HCT116 (cell line): Measurements from ENCODE around the gene CTNNA1. TPM values are rescaled to one million over a fixed set of nuclear protein-coding genes. Genes with fewer than 3 reads are reported as not detected.

Experiments
- ATAC-seq: fragments of 200-7000 bp; cut with Tn5 transposase; 2 replicates; pipeline ENCODE4 v1.9.1; 2020; ENCODE audit warnings: mild to moderate bottlenecking, moderate library complexity
- BruUV-seq: library from RNA; stranded (reverse); fragments of 400-500 nt; replicated peaks from 2 replicates; lab custom pipeline; 2021; lab: Mats Ljungman, UMichigan
- CTCF ChIA-PET: fragments of 300-600 bp; sonication (Branson Sonifier 250); formaldehyde crosslinking; loops from one replicate; lab custom pipeline; 2021; ENCODE audit warnings: antibody characterized with exemption; lab: Charles Lee
- POLR2A ChIA-PET: fragments of 300-600, 350-600 bp; sonication (Branson Sonifier 250); formaldehyde crosslinking; loops from one replicate; lab custom pipeline; 2021; ENCODE audit warnings: antibody characterized with exemption; lab: Charles Lee
- RAD21 ChIA-PET, 2 experiments: fragments of 300-600 bp; sonication (Branson Sonifier 250); formaldehyde crosslinking; loops; one replicate each; lab custom pipeline; 2023; ENCODE audit warnings: low total read pairs in 2 of 2; ENCODE audit not compliant: uncharacterized antibody in 2 of 2, unreplicated experiment in 2 of 2, low non-redundant PET in 1 of 2; lab: Charles Lee
- DNase-seq: peaks from one replicate; pipeline ENCODE4 v3.0.0-alpha.2; 2010; ENCODE audit warnings: low read depth, low spot score
- H2AFZ ChIP-seq: fragments of 200-600 bp; shearing (Covaris generic), sonication (generic); 2 replicates; pipeline ENCODE4 v1.6.1; 2017; ENCODE audit warnings: low read depth, mixed run types, mixed read lengths, antibody characterized with exemption, low read length; ENCODE audit not compliant: poor library complexity, severe bottlenecking
- H3K27ac ChIP-seq: 2 replicates; pipeline ENCODE4 v1.5.1; 2012; ENCODE audit warnings: low read depth, low read length
- H3K27me3 ChIP-seq: fragments of 200-600 bp; sonication (generic); 2 replicates; pipeline ENCODE4 v1.6.1; 2016; ENCODE audit warnings: mixed run types, low read length, mixed read lengths; ENCODE audit not compliant: insufficient read depth
- H3K36me3 ChIP-seq, 2 experiments: fragments of 200-500 bp in 1 of 2; fragments of 200-600 bp in 1 of 2; sonication (Bioruptor generic) in 1 of 2; sonication (generic) in 1 of 2; 2 replicates each; pipeline versions ENCODE4 v1.5.1 to v1.6.1; 2014 to 2016; ENCODE audit warnings: low read length in 2 of 2, inconsistent platforms in 1 of 2, mixed read lengths in 1 of 2, mixed run types in 1 of 2; ENCODE audit not compliant: insufficient read depth in 2 of 2, control insufficient read depth in 1 of 2
- H3K4me1 ChIP-seq, 2 experiments: fragments of 200-600 bp in 1 of 2; sonication (generic) in 1 of 2; 2 replicates each; pipeline versions ENCODE4 v1.5.1 to v1.6.1; 2012 to 2017; ENCODE audit warnings: low read length in 2 of 2, inconsistent platforms in 1 of 2, mild to moderate bottlenecking in 1 of 2, mixed read lengths in 1 of 2, mixed run types in 1 of 2, moderate library complexity in 1 of 2; ENCODE audit not compliant: insufficient read depth in 2 of 2, control insufficient read depth in 1 of 2
- H3K4me2 ChIP-seq: fragments of 200-600 bp; sonication (generic); 2 replicates; pipeline ENCODE4 v1.6.1; 2017; ENCODE audit warnings: mixed run types, low read length, mixed read lengths
- H3K4me3 ChIP-seq, 2 experiments: fragments of 200-600 bp in 1 of 2; sonication (generic) in 1 of 2; replicated peaks in 1 of 2; 2 replicates each; pipeline ENCODE4 v1.5.1; 2011 to 2016; ENCODE audit warnings: low read length in 2 of 2, control low read depth in 1 of 2, low read depth in 1 of 2, mild to moderate bottlenecking in 1 of 2, mixed read lengths in 1 of 2, mixed run types in 1 of 2
- H3K79me2 ChIP-seq: fragments of 200-600 bp; sonication (generic); 2 replicates; pipeline ENCODE4 v1.6.1; 2017; ENCODE audit warnings: mild to moderate bottlenecking, mixed run types, low read length, moderate library complexity, mixed read lengths; ENCODE audit not compliant: insufficient read depth
- H3K9ac ChIP-seq: fragments of 200-600 bp; sonication (generic); 2 replicates; pipeline ENCODE4 v1.6.1; 2016; ENCODE audit warnings: low read length, mixed read lengths
- H3K9me2 ChIP-seq: fragments of 200-600 bp; sonication (generic), shearing (Covaris generic); 2 replicates; pipeline ENCODE4 v1.6.1; 2017; ENCODE audit warnings: mixed run types, mild to moderate bottlenecking, moderate library complexity; ENCODE audit not compliant: insufficient read depth
- H3K9me3 ChIP-seq, 2 experiments: fragments of 200-500 bp in 1 of 2; fragments of 200-600 bp in 1 of 2; sonication (Bioruptor generic) in 1 of 2; sonication (generic) in 1 of 2; 2 replicates each; pipeline ENCODE4 v1.6.1; 2014 to 2017; ENCODE audit warnings: low read length in 2 of 2, mixed read lengths in 2 of 2, inconsistent platforms in 1 of 2, low read depth in 1 of 2, mild to moderate bottlenecking in 1 of 2, mixed run types in 1 of 2, moderate library complexity in 1 of 2; ENCODE audit not compliant: control insufficient read depth in 1 of 2, insufficient read depth in 1 of 2
- H4K20me1 ChIP-seq: fragments of 200-600 bp; sonication (generic), shearing (Covaris generic); 2 replicates; pipeline ENCODE4 v1.6.1; 2017; ENCODE audit warnings: mixed run types, mild to moderate bottlenecking, moderate library complexity; ENCODE audit not compliant: insufficient read depth
- ATF3 ChIP-seq: IDR thresholded peaks from 2 replicates; pipeline ENCODE4 v1.6.1; 2012
- CBX3 ChIP-seq: IDR thresholded peaks from 2 replicates; pipeline ENCODE4 v1.6.1; 2012; ENCODE audit warnings: low read depth
- CEBPB ChIP-seq: IDR thresholded peaks from 2 replicates; pipeline ENCODE4 v1.6.1; 2012; ENCODE audit warnings: low read depth
- POLR2AphosphoS5 ChIP-seq: IDR thresholded peaks from 2 replicates; pipeline ENCODE4 v1.6.1; 2011; ENCODE audit warnings: mild to moderate bottlenecking, low read depth, low read length, moderate library complexity
- RAD21 ChIP-seq: IDR thresholded peaks from 2 replicates; pipeline ENCODE4 v1.6.1; 2012; ENCODE audit warnings: low read depth, mild to moderate bottlenecking
- REST ChIP-seq: IDR thresholded peaks from 2 replicates; pipeline ENCODE4 v1.6.1; 2012; ENCODE audit warnings: low read depth
- ZBTB33 ChIP-seq: IDR thresholded peaks from 2 replicates; pipeline ENCODE4 v1.6.1; 2011; ENCODE audit warnings: mild to moderate bottlenecking, low read length, moderate library complexity; ENCODE audit not compliant: insufficient replicate concordance; ENCODE audit errors: extremely low read depth
- ZNF274 ChIP-seq: fragments of 200-500 bp; sonication (Bioruptor generic); IDR thresholded peaks from 2 replicates; pipeline ENCODE4 v1.6.1; 2014; ENCODE audit warnings: mild to moderate bottlenecking, low read depth, low read length, inconsistent platforms
- intact Hi-C: fragments of 100-400 bp; cut with micrococcal nuclease; formaldehyde crosslinking; loops from 2 replicates; pipeline ENCODE4 v1.10.0; 2022
- total RNA-seq: library from RNA; stranded (reverse); gene quantifications from one replicate; pipeline ENCODE4 v1.2.1, GENCODE V29; 2021; ENCODE audit not compliant: unreplicated experiment

The CTNNA1 gene
- total RNA-seq, 1 experiment from 2014 or later = 313 TPM

GRCh38 chr5:138807182-138807581, 54.0 kb downstream of the CTNNA1 start:
- H3K27ac ChIP-seq = no peak overlapping the region
- H3K9ac ChIP-seq = no peak overlapping the region
- TF ChIP-seq REST (no peak), CEBPB (no peak), CBX3 (no peak)
- peaks cover 78% of the 10 kb centered on the region for H3K79me2 ChIP-seq
- intact Hi-C loops = no loop called here
- no peak for ATAC-seq
- H3K27me3 ChIP-seq = no peaks in the 10 kb centered on the region
- H3K4me2 ChIP-seq = no peak overlapping the region
- POLR2A ChIA-PET = no interaction called here
- RAD21 ChIA-PET = no interaction called here
- BruUV-seq = no TSS peak
- no peak overlapping the region for H3K4me3 ChIP-seq
- H3K36me3 ChIP-seq = peaks cover 4 to 5% of the 10 kb centered on the region in 2 experiments; a peak in 1 of 4 replicates
- no peak for DNase-seq
- no peak overlapping the region for H2AFZ ChIP-seq
- CTCF ChIA-PET = interaction anchor here (3.7 kb wide), 1 partner anchor 18 kb away, joined by 23 read pairs; no protein-coding TSS in a partner anchor
- no peaks in the 10 kb centered on the region for H3K4me1 ChIP-seq
- no peaks in the 10 kb centered on the region for H3K9me3 ChIP-seq
- H4K20me1 ChIP-seq = no peaks in the 10 kb centered on the region
- H3K9me2 ChIP-seq = no peaks in the 10 kb centered on the region

GRCh38 chr5:138809391-138809790, 56.2 kb downstream of the CTNNA1 start:
- Histone ChIP-seq H2AFZ (no peak overlapping the region), H3K27ac (no peak overlapping the region), H3K9me2 (no peaks in the 10 kb centered on the region), H4K20me1 (no peaks in the 10 kb centered on the region), H3K9me3 (no peaks in the 10 kb centered on the region), H3K4me3 (no peak overlapping the region), H3K4me2 (no peak overlapping the region), H3K36me3 (peaks cover 8 to 12% of the 10 kb centered on the region in 2 experiments; a peak in 1 of 4 replicates), H3K79me2 (peaks cover 67% of the 10 kb centered on the region), H3K27me3 (no peaks in the 10 kb centered on the region), H3K9ac (no peak overlapping the region), H3K4me1 (no peaks in the 10 kb centered on the region)
- ChIA-PET RAD21 (no interaction called here), CTCF (interaction anchor here (1.1 to 1.3 kb wide), 2 partner anchors 11 to 19 kb away, joined by 3 to 5 read pairs; no protein-coding TSS in a partner anchor), POLR2A (interaction anchor here (1.2 kb wide), 1 partner anchor 8 kb away, joined by 4 read pairs; no protein-coding TSS in a partner anchor)
- intact Hi-C loops = no loop called here
- BruUV-seq = no TSS peak
- DNase-seq (no peak), ATAC-seq (no peak)
- TF ChIP-seq ZNF274 = no peak
- TF ChIP-seq RAD21 = no peak
- no peak for TF ChIP-seq CEBPB
- no peak for TF ChIP-seq POLR2AphosphoS5
- TF ChIP-seq ZBTB33 = no peak
- no peak for TF ChIP-seq ATF3
